Neural crest cell (in vitro differentiated cells): ENCODE results near the gene URGCP. TPM values are rescaled to one million over a fixed set of nuclear protein-coding genes. Genes with fewer than 3 reads are reported as not detected.

Experiments used
- DNase-seq: peaks from one replicate; pipeline ENCODE4 v3.0.0; 2021; ENCODE audit warnings: low read depth, mixed read lengths, low spot score
- H3K27ac Mint-ChIP-seq: one replicate; pipeline ENCODE4 v1.8.0; 2021; ENCODE audit warnings: mild to moderate bottlenecking, mixed read lengths; ENCODE audit not compliant: unreplicated experiment
- H3K27me3 Mint-ChIP-seq: 2 replicates; pipeline ENCODE4 v1.8.0; 2021; ENCODE audit warnings: low read depth, mild to moderate bottlenecking, mixed read lengths
- H3K36me3 Mint-ChIP-seq: 2 replicates; pipeline ENCODE4 v1.8.0; 2021; ENCODE audit warnings: low read depth, mild to moderate bottlenecking, mixed read lengths
- H3K4me1 Mint-ChIP-seq: 2 replicates; pipeline ENCODE4 v1.8.0; 2021; ENCODE audit warnings: mixed read lengths
- H3K4me3 Mint-ChIP-seq: one replicate; pipeline ENCODE4 v1.8.0; 2021; ENCODE audit warnings: mild to moderate bottlenecking, mixed read lengths
- H3K9me3 Mint-ChIP-seq: 2 replicates; pipeline ENCODE4 v1.8.0; 2021; ENCODE audit warnings: mixed read lengths
- total RNA-seq: library from RNA; stranded (reverse); gene quantifications from 2 replicates; pipeline ENCODE4 v1.2.1, GENCODE V29; 2021
- TF ChIP-seq, protein P1 (sequence below): fragments of 200-600 bp; sonication (generic); conservative IDR thresholded peaks from 2 replicates; pipeline ENCODE4 v1.5.0; 2021; ENCODE audit warnings: antibody characterized with exemption, mild to moderate bottlenecking

The URGCP gene
- total RNA-seq, 1 donor from 2014 or later: 30.0 TPM

DNA sequence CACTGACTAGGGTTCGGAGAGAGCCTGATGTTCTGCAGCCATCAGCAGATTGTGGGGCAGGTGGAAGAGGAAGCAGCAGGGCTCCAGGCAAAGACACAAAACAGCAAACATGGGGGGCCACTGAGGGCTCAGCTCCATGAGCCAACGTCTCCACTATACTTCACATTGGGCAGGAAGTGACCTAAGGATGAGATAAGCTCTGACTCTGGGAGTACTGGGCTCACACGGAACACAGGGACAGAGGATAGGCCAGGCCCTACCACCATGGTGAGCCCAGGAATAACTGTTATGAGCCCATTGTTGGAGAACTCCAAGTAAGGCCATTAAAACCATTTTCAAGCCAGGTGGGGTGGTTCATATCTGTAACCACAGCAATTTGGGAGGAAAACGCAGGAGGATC lies 22.2 kb downstream of the URGCP start:
- H3K27me3 Mint-ChIP-seq: no peaks in the 10 kb centered on the region

DNA sequence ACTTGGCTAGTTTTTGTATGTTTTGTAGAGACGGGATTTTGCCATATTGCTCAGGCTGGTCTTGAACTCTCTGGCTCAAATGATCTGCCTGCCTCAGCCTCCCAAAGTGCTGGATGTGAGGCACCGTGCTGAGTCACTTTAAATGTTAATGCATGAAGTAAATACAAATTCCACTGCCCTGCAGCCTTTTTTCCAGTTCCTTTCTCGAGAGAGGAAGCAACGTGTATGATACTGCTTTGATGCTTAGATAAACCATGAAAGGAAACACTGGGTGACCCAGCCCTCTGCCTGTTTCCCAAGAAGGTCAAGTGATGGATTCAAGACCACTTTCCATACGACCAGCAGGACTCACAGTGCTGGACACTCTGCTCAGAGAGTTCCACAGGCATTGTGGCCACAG lies 25.8 kb downstream of the URGCP start:
- TF ChIP-seq, protein P1, sequence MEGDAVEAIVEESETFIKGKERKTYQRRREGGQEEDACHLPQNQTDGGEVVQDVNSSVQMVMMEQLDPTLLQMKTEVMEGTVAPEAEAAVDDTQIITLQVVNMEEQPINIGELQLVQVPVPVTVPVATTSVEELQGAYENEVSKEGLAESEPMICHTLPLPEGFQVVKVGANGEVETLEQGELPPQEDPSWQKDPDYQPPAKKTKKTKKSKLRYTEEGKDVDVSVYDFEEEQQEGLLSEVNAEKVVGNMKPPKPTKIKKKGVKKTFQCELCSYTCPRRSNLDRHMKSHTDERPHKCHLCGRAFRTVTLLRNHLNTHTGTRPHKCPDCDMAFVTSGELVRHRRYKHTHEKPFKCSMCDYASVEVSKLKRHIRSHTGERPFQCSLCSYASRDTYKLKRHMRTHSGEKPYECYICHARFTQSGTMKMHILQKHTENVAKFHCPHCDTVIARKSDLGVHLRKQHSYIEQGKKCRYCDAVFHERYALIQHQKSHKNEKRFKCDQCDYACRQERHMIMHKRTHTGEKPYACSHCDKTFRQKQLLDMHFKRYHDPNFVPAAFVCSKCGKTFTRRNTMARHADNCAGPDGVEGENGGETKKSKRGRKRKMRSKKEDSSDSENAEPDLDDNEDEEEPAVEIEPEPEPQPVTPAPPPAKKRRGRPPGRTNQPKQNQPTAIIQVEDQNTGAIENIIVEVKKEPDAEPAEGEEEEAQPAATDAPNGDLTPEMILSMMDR: no peak
- DNase-seq: no peak
- Mint-ChIP-seq H3K9me3 (no peaks in the 10 kb centered on the region), H3K4me1 (peaks cover 9% of the 10 kb centered on the region), H3K27ac (no peak overlapping the region), H3K36me3 (peaks cover 26% of the 10 kb centered on the region), H3K4me3 (no peak overlapping the region), H3K27me3 (no peaks in the 10 kb centered on the region)

More for the DNA sequence above, 22.2 kb downstream of the URGCP start:
- peaks cover 17% of the 10 kb centered on the region for H3K36me3 Mint-ChIP-seq
- no peaks in the 10 kb centered on the region for H3K9me3 Mint-ChIP-seq
- TF ChIP-seq, protein P1: no peak
- H3K4me1 Mint-ChIP-seq: no peaks in the 10 kb centered on the region
- H3K4me3 Mint-ChIP-seq: no peak overlapping the region
- no peak overlapping the region for H3K27ac Mint-ChIP-seq
- no peak for DNase-seq

DNA sequence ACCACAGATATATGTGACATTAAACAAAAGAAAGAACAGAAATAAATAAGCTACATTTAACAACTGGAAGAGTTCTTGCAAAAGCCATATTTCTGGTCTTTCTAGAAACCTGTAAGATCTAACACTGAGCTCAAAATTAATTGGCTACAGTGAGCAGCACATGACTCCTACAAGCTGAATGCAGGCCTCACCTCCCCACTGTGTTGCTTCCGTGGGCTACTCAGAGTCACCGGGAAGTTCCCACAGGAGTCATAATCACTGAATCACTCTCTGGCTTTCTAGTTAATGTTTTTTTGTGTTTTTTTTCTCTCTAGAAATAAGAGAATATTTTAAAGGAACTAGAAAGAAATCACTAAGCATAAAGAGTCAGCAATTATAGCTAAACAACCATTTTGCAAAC lies 26.9 kb downstream of the URGCP start:
- no peak overlapping the region for H3K4me3 Mint-ChIP-seq
- no peak for DNase-seq
- peaks cover 9% of the 10 kb centered on the region for H3K4me1 Mint-ChIP-seq
- H3K27me3 Mint-ChIP-seq: no peaks in the 10 kb centered on the region
- TF ChIP-seq, protein P1: no peak
- H3K9me3 Mint-ChIP-seq: no peaks in the 10 kb centered on the region
- H3K27ac Mint-ChIP-seq: no peak overlapping the region
- H3K36me3 Mint-ChIP-seq: peaks cover 30% of the 10 kb centered on the region

DNA sequence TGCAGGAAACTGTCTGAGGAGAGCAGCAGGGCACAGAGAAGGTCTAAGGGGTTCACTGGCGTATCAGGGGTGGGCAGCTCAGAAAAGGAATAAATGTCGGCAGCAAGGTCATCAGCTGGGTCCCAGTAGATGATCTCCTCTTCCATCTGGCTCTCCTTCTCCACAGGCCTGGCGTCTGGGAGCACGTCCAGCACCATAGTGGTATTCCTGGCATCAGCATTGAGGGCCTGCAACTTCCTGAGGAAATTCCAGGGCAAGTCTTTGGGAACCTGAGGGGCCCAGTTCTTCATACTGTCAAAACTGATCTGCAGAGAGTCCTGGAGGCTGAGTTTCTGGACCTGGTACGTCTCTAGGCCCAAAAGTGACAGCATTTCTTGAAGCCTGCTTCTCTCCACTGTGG lies 27.5 kb downstream of the URGCP start:
- H3K4me3 Mint-ChIP-seq: no peak overlapping the region
- peaks cover 9% of the 10 kb centered on the region for H3K4me1 Mint-ChIP-seq
- peaks cover 27% of the 10 kb centered on the region for H3K36me3 Mint-ChIP-seq
- H3K27ac Mint-ChIP-seq: peak overlapping the region; percentile 78
- H3K9me3 Mint-ChIP-seq: no peaks in the 10 kb centered on the region
- TF ChIP-seq, protein P1: no peak
- no peaks in the 10 kb centered on the region for H3K27me3 Mint-ChIP-seq
- no peak for DNase-seq

DNA sequence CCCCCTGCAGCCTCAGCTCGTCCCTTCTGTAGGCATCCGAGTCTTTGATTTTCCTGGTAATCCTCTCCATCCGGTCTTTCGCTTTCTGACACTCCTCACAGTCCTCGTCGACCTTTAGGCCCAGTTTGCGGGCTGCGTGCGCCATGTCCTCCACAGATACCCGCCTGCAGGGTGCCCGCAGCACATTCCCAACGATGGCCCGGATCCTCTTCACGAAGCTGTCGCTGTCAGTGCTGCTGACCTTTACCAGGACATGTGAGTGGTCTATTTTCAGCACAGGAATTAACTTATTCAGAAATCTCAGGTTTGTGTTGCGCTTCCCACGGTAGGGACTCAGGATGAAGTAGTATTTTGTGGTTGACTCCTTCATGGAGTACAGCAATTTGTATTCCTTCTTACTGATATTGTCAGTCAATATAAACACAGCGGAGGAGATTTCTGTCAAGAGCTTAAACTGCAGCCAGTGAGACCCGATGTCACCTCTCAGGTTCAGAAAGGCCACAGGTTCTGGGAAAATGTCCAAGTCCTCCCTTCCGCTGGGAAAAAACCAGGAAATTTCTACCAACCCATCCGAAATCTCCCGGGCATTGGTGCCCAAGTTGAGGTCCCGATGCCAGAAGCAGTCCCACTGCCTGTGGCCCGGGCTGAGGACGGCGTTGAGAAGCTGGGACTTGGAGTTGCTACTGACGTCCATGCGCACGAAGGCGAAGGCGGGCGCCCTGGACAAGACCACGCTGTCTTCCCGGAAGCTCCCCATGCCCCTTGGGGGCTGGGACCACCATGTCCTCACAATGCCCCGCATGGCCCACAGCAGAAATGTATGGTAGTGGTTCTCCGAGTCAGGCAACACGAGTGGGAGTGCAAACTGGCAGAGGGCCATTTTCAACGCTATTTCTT lies 28.2 kb downstream of the URGCP start:
- Mint-ChIP-seq H3K27me3 (no peaks in the 10 kb centered on the region), H3K27ac (no peak overlapping the region), H3K4me1 (peaks cover 9% of the 10 kb centered on the region), H3K9me3 (no peaks in the 10 kb centered on the region), H3K36me3 (peaks cover 25% of the 10 kb centered on the region), H3K4me3 (no peak overlapping the region)
- DNase-seq: no peak
- TF ChIP-seq, protein P1: no peak
